ENCODE measurements around the gene SLC38A6.

Gene SLC38A6

GRCh38 chr14:61074852-61075251 lies 93.8 kb downstream of the SLC38A6 start:
- no peak overlapping the region for H3K27ac ChIP-seq
- no peak for TF ChIP-seq CTCF (IDR thresholded peaks at IDR 0.05)
- TF ChIP-seq ZFX (IDR thresholded peaks at IDR 0.05; ENCODE audit: borderline replicate concordance): no peak

DNA sequence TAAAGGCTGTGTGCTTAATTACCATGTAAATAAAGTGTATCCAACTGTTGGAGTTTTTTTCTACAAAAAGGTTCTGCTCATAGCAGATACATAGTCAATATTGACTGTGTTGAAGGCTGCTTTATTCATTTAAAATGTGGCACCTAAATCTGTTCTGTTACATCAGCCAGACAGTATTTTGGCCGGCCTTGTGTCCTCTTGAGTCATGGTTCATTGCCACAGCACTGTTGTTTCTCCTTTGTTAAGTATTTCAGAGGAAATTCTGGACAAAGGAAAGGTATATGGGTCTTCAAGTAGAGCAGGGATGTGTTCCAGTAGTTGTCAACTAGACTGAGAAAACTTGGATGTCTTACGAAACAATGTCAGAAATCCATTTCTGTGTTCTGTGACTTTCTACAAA lies 95.5 kb downstream of the SLC38A6 start:
- TF ChIP-seq CTCF (IDR thresholded peaks at IDR 0.05) (no peak), ZFX (IDR thresholded peaks at IDR 0.05; ENCODE audit: borderline replicate concordance) (no peak)
- no peak overlapping the region for H3K27ac ChIP-seq

- no peak for TF ChIP-seq CTCF (IDR thresholded peaks at IDR 0.05)
- TF ChIP-seq ZFX (IDR thresholded peaks at IDR 0.05; ENCODE audit: borderline replicate concordance): no peak
- H3K27ac ChIP-seq: no peak overlapping the region
Observed at GRCh38 chr14:61077437-61077836, 96.4 kb downstream of the SLC38A6 start.

DNA sequence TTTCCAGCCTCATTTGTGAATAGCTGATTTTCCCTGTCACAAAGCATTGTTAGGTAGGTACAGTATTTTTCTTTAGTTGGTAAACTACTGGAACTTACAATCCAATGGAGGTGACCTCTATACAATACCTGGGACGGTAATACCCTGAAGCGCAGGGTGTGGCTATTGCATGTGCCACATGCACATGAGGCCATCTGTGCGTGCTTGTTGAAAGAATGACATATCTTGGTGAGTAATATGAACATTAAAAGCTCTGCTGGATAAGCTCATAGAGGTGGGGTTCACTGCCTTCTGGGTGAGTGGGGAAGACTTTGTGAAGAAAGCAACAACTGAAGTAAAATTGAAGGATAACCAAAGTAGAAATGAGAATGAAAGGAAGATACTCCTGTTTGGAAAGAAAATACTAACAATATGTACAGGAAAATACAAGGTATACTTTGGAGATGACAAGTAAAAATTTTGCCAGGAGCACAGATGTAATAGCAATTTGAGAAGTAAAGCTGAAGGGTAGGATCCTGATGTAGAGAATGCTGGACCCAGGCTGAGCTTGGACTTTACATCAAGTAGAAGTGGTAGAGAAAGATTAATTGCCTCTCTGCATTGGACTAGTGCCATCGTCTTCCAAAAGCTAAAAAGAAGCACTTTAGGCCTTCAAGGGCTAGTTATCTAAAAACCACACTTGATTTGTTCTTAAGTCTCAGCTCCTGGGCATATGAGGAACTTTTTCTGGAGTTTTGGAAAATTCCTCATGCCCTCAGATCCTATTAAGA lies 97.1 kb downstream of the SLC38A6 start:
- no peak for TF ChIP-seq ZFX (IDR thresholded peaks at IDR 0.05; ENCODE audit: borderline replicate concordance)
- no peak for TF ChIP-seq CTCF (IDR thresholded peaks at IDR 0.05)
- no peak overlapping the region for H3K27ac ChIP-seq

GRCh38 chr14:61080591-61081010 lies 99.6 kb downstream of the SLC38A6 start:
- TF ChIP-seq ZFX (IDR thresholded peaks at IDR 0.05; ENCODE audit: borderline replicate concordance): no peak
- TF ChIP-seq CTCF (IDR thresholded peaks at IDR 0.05): no peak
- no peak overlapping the region for H3K27ac ChIP-seq

DNA sequence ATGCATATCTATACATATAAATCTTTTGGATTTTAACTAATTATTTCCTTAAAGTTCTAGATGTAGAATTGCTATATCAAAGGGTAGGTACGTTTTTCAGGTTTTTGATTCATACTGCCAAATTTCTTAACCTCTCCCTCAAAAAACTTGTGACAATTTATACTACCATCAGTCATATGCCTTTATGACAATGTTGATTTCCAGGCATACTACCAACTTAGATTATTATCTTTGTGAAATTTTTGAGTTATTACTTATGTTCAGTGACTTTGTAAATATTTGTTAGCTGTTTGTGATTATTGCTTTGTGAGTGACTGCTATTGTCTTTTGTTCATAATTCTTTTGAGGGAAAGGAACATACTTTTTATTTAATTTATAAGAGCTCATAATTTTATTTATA lies 107.0 kb downstream of the SLC38A6 start:
- TF ChIP-seq ZFX (IDR thresholded peaks at IDR 0.05; ENCODE audit: borderline replicate concordance) (no peak), CTCF (IDR thresholded peaks at IDR 0.05) (no peak)
- H3K27ac ChIP-seq: no peak overlapping the region

DNA sequence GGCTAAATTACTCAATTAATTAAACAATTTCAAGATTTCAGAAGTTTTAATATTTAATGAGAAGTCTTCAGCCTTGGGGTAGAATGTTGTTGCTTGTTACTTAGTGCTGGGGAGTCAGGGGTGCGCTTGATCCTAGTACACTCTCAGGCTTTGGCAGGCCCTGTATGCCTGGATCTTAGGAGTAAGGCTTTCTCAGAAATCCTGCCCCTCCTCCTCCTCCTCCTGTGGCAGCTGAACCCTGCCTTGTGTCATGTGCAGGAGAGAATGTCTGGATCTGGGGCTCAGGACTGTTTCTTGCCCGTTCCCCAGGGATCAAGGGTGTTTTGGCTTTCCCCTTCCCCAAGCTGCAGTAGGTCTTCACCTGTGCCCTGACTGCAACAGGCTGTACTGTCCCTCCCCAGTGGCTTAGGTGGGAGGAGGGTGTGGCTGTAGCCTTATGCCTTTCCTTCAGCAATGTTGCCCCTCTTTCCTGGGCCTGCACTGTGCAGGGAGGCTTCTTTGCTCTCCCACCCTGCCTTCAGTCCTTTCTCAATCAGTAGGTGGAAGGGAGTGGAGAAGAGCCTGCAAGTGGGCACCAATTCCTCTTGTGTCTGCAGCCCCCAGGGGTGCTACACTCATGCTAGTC lies 108.2 kb downstream of the SLC38A6 start:
- TF ChIP-seq ZFX (IDR thresholded peaks at IDR 0.05; ENCODE audit: borderline replicate concordance) (no peak), CTCF (IDR thresholded peaks at IDR 0.05) (no peak)
- no peak overlapping the region for H3K27ac ChIP-seq
